Inferior parietal cortex (tissue), 1 donor: ENCODE data around the gene HRAS.

Experiments used
- DNase-seq: peaks from one replicate; pipeline ENCODE4 v3.0.0-alpha.2; 2016; ENCODE audit errors: extremely low spot score

The HRAS gene

GRCh38 chr11:553083-553987, 18.0 kb upstream of the HRAS start:
- DNase-seq = no peak

- no peak for DNase-seq
Measured at GRCh38 chr11:551596-551995, 16.2 kb upstream of the HRAS start.

- no peak for DNase-seq
Measured at GRCh38 chr11:551131-551530, 15.8 kb upstream of the HRAS start.

DNA sequence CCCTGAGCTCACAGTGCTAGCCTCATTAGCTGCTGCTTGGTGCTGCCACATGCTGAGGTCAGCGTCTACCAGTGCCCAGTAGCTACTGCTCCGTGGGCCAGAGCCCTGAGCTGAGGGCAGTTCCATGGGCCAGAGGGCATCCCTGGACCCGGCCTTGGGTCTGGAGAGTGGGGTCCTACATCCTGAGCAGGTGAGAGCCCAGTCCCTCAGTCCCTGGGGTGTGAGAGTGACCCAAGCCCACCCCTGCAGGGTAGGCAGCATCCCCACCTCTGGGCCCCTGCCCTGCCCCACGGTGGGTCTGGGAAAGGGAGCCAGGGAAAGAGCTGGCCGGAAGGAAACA, 15.3 kb upstream of the HRAS start:
- DNase-seq = no peak

- no peak for DNase-seq
Measured at GRCh38 chr11:550021-550745, 14.8 kb upstream of the HRAS start.

GRCh38 chr11:548700-549603, 13.6 kb upstream of the HRAS start:
- DNase-seq = no peak

- no peak for DNase-seq
Measured at GRCh38 chr11:545171-545570, 9.8 kb upstream of the HRAS start.

DNA sequence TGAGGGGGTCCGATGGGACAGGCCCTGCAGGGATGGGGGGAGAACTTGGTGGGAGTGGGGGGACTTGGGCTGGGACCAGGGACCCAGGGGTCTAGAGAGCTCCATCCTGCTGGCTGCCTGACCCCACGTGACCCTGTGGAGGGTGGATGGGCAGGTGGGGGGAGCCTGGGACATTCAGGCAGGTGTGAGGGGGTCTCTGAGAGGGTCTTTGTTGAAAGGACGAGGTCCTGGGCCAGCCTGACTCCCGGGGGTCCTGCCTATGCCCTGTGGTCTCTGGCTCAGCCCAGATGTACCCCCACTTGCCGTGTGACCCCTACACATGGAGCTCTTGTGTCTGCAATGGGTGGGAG, 9.4 kb upstream of the HRAS start:
- DNase-seq = no peak

DNA sequence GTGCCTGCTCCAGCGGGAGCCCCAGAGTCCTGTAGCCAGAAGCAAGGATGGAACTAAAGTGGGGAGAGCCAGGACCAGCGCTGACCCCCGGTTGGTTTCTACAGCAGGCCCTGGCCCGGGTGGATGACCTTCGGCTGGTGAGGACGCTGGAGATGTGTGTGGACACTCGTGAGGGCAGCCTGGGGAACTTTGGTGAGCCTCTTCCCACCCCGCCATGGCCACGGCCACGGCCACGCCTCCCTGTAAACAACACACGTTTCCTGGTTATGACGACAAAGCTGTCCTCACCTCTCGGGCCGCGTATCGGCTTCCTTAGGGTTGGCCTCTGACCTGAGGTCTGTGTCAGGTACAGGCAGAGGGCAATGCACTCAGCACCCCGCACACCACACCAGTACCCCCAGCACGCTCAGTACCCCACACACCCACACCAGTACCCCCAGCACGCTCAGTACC, 6.1 kb upstream of the HRAS start:
- no peak for DNase-seq

GRCh38 chr11:540583-541432, 5.4 kb upstream of the HRAS start:
- DNase-seq = no peak

GRCh38 chr11:539971-540481, 4.7 kb upstream of the HRAS start:
- no peak for DNase-seq

GRCh38 chr11:538431-539051, 3.2 kb upstream of the HRAS start:
- DNase-seq = no peak

DNA sequence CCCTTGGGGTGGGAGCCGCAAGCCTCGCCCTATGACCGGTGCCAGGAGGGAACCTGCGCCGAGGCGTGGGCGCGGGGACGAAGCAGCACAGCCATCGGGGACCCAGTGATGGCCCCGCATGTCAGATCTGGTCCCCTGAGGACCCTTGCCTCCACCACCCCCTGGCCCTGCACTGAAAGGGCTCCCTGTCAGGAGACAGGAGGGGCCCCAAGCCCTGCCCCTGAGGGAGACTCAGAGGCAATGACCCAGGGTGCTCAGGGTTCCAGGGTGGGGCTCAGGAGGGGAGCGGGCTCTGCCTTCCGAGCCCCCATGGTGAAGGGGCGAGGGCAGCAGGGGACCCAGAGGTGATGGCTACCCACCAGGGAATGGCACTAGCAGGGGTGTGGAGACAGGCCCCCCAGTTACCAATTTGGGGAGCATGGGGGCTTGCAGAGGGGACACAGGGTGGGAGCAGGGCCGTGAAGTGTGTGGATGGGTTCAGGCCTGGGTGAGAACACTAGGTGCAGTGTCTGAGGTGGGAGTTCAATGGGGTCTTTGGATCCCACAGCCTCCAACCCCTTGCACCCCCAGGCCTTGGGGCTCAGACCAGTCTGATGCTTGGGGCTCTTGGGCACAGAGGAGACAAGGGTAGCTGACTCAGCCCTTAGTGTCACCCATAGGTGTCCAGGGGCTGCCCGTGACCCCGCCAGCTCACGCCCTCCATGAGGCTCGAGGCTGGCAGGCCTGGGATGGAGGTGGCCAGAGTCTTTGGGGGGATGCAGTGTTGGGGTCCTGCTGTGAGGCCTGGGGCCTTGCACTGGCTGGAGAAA, 2.5 kb upstream of the HRAS start:
- no peak for DNase-seq

DNA sequence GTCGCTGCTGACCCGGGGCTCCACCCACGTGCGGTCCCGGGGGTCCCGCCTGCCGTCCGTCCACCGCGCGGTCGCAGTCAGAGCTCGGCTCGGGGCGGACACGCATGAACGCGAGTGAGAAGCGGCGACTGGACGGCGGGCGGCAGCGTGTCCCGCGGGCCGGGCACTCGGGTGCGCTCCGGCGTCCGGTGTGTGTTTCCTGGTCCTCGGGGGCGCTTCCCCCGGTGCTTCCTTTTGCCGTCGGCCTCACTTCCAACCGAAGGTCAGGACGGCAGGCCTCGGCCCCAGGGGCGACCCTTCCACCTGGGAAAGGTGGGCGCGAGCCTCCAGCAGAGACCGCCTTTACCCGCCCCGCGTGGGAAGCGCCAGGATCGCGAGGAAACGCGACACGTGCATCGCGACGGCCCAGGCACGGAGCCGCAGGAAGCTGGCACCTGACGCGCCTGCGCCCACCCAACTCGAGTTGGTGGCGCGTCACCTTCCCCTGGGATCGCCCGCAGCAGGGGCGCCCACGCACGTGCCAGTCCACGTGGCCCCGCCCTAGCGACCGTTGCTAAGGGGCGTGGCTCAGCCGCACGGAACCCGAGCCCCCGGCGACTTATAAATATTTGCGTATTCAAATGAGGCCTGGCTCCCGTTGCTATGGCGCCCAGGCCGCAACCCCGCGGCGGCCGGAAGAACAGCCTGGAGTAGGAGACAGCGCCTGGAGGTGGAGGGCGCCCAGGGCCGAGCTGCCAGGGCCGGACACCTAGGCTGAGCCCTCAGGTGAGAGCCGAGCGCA, 1.7 kb upstream of the HRAS start, which contains the start of gene LRRC56:
TSS of gene LRRC56 (plus strand) at position 687 of the 781 bp plus-strand sequence. CDS start 3,158 bp downstream, outside the sequence.
- DNase-seq = peak; percentile 52

- DNase-seq = no peak
Measured at GRCh38 chr11:535210-535518, 212 bp downstream of the HRAS start.

DNA sequence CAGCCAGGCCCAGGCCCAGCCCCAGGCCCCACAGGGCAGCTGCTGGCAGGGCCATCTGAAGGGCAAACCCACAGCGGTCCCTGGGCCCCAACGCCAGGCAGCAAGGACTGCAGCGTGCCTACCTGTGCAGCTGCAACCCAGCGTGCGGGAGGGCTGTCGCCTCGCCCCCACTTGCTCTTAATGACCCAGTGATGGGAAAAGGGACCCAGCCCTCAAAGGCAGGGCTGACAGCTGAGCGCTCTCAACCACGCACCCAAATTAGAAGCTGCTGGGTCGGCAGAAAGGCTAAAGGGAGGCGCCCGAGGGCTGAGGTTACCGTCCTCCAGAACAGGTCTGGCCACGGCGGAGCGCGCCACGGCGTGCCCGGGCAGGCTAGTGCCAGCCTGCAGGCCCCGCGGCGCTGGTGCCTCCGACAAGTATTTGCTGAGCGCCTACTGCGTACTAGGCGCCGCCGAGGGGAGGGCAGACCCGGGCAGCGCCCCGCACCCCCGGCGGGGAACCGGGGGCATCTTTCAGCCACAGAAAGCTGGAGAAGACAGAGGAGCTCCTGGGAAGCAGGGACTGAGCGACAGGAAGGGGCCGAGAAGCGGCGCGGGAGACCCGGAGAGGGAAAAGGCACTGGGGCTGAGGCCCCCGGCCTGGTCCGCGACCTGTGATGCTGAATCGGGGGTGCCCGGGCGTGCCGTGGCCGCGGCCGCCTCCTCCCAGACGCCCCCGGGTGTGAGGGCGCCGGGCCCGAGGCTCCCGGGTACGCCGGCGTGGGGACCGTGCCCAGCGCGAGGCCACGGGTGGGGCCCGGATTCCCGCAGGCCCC, 773 bp downstream of the HRAS start:
- no peak for DNase-seq

DNA sequence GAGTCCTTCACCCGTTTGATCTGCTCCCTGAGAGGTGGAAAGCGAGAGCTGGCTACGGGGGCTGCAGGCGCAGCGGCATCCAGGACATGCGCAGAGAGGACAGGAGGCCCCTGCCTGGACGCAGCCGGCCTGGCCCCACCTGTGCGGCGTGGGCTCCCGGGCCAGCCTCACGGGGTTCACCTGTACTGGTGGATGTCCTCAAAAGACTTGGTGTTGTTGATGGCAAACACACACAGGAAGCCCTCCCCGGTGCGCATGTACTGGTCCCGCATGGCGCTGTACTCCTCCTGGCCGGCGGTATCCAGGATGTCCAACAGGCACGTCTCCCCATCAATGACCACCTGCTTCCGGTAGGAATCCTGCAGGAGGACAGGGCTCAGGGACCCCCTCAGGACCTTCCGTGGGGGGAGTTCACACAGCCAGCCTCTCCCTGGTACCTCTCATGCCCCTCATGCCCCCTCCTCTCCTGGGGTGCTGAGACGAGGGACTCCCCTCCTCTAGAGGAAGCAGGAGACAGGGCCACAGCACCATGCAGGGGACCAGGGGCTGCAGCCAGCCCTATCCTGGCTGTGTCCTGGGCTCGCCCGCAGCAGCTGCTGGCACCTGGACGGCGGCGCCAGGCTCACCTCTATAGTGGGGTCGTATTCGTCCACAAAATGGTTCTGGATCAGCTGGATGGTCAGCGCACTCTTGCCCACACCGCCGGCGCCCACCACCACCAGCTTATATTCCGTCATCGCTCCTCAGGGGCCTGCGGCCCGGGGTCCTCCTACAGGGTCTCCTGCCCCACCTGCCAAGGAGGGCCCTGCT, 1.6 kb downstream of the HRAS start:
- DNase-seq = no peak
